Measurements from ENCODE around the gene IGFBP6. TPM values are rescaled to one million over a fixed set of nuclear protein-coding genes. Genes with fewer than 3 reads are reported as not detected.

Gene IGFBP6
- polyA plus RNA-seq, 1 of the 3 experiments (the other 2 are of a cell fraction): 570 TPM

DNA sequence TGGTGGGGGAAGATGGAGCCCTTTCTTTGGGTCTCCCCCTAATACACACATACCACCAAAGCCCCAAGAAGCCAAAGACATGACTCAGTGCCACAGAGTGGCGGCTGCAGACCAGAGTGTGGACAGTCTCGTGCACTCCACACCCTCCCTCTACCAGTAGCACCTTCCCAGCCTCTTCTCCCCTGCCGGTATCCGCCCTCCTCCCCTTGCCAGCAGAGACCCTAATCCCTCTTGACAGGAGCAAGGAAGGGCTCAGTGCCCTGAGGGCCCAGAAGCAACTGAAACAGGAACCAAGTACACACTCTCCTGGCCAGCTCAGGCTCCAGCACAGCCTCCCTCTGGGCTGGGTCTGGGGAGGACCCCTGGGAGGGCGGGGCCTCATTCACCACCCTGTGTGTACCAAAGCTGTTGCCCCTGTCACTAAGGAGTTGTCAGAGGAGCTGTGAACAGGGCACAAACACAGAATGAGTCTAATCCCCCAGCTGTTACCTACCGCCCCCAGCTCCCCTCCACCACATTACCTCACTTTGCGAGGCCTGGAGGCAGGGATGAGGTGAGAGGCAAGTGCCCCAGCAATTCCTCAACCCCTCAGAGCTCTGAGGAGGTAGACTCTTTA lies 26.5 kb upstream of the IGFBP6 start:
- Histone ChIP-seq H3K9me3 (no peaks in the 10 kb centered on the region), H3K9me2 (no peaks in the 10 kb centered on the region), H3K4me3 (ENCODE audit: low read depth in 2 of 2, low read length in 1 of 2) (no peak overlapping the region), H3K9ac (no peak overlapping the region), H3K27me3 (ENCODE audit: insufficient read depth) (no peaks in the 10 kb centered on the region), H3K4me2 (peak overlapping the region; percentile 43; the same call in 1 of the 2 replicates), H3K36me3 (replicated peaks in 1 of 2; ENCODE audit: control insufficient read depth in 1 of 2, insufficient read depth in 2 of 2, low read length in 1 of 2) (peaks cover 13 to 14% of the 10 kb centered on the region in 2 experiments), H2AFZ (ENCODE audit: low read depth) (no peak overlapping the region), H3K27ac (ENCODE audit: low read depth in 2 of 2, low read length in 1 of 2) (peak overlapping the region; percentile 52 to 90; a peak in 3 of 4 replicates), H3F3A (replicated peaks; ENCODE audit: insufficient read depth) (peaks cover 16% of the 10 kb centered on the region), H3K4me1 (ENCODE audit: control insufficient read depth in 1 of 2, insufficient read depth in 2 of 2, low read depth in 1 of 2, low read length in 1 of 2) (peaks cover 28 to 39% of the 10 kb centered on the region in 2 experiments), H3K79me2 (ENCODE audit: insufficient read depth) (0 out of 2 replicates have a peak, but pooled peaks cover 6% of the 10 kb centered on the region), H4K20me1 (ENCODE audit: insufficient read depth) (no peaks in the 10 kb centered on the region)
- no peak for DNase-seq
- TF ChIP-seq FOXJ3 (CRISPR knock-in tag; IDR thresholded peaks at IDR 0.05): no peak
- no peak for TF ChIP-seq RAD21 (IDR thresholded peaks at IDR 0.05; ENCODE audit: low read length)
- TF ChIP-seq JUND (IDR thresholded peaks at IDR 0.05): no peak
- TF ChIP-seq FOXM1 (IDR thresholded peaks at IDR 0.05; ENCODE audit: low read depth): no peak
- no peak for TF ChIP-seq YY1 (IDR thresholded peaks at IDR 0.05; ENCODE audit: low read depth)
- no peak for TF ChIP-seq POLR2AphosphoS5 (IDR thresholded peaks at IDR 0.05; ENCODE audit: low read depth, low read length)
- no peak for TF ChIP-seq GABPA (IDR thresholded peaks at IDR 0.05; ENCODE audit: low read depth)
- TF ChIP-seq CHD2 (IDR thresholded peaks at IDR 0.05; ENCODE audit: low read length, partially characterized antibody): no peak
- no peak for TF ChIP-seq MXI1 (IDR thresholded peaks at IDR 0.05; ENCODE audit: low read depth, low read length)
- TF ChIP-seq RXRA (IDR thresholded peaks at IDR 0.05; ENCODE audit: borderline replicate concordance, low read depth): no peak
- WGBS (ENCODE audit: low lambda C conversion rate): 90% methylated on average over 7 of the region's 7 CpGs
- ChIA-PET CTCF (interaction anchor here (0.7 to 8.6 kb wide), 7 partner anchors 8 to 143 kb away, joined by 3 to 130 read pairs (median 7); partner anchors contain the start of genes IGFBP6 and SPRYD3), POLR2A (interaction anchor here (0.9 kb wide), 1 partner anchor 116 kb away, joined by 3 read pairs; no protein-coding TSS in a partner anchor)

DNA sequence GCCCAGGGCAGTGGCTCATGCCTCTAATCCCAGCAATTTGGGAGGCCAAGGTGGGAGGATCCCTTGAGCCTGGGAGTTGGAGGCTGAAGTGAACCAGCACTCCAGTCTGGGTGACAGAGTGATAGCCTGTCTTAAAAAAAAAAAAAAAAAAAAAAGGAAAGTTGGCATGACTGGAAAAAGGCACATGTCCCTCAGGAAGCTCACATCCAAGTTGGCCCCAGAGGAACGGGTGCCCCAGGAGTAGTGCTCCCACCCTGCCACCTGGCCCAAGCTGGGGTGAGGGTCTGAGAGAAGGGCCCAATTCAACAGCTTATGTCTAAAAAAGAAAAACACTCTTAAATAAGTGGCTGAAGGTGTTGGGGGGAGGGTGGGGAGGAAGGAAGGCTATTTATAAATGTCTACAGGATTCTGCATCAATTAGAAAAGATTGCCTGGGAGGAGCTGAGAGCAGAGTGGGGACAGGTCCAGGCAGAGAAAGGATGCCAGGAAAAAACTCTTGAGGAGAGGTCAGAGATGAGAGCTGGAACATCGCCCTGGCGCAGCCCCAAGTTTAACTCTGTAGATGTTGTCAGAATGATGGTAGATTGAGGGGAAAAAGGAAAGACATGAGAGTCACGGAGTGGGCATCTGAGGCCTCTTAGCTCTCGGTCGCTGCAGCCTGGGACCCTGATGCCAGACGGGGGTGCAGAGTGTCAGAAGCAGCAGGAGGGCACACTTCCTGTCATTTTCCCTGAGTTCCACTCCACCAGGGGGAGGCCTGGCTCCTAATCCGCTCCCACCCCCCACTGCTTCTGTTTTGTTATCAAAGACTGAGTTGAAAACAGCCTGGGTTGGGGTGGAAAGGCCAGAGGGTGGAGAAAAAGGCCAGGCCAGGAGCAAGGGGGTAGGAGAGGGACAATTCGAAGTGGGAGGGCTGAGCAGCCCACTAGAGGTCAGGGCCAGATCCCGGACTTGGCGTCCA lies 25.6 kb upstream of the IGFBP6 start:
- no peaks in the 10 kb centered on the region for H3K9me3 ChIP-seq
- ChIA-PET CTCF (interaction anchor here (0.8 to 8.6 kb wide), 14 partner anchors 7 to 126 kb away, joined by 3 to 130 read pairs (median 4); partner anchors contain the start of genes IGFBP6, SOAT2 and SPRYD3), POLR2A (interaction anchor here (0.9 kb wide), 1 partner anchor 115 kb away, joined by 3 read pairs; no protein-coding TSS in a partner anchor)
- H3F3A ChIP-seq (replicated peaks; ENCODE audit: insufficient read depth): peaks cover 15% of the 10 kb centered on the region
- TF ChIP-seq, protein P1, sequence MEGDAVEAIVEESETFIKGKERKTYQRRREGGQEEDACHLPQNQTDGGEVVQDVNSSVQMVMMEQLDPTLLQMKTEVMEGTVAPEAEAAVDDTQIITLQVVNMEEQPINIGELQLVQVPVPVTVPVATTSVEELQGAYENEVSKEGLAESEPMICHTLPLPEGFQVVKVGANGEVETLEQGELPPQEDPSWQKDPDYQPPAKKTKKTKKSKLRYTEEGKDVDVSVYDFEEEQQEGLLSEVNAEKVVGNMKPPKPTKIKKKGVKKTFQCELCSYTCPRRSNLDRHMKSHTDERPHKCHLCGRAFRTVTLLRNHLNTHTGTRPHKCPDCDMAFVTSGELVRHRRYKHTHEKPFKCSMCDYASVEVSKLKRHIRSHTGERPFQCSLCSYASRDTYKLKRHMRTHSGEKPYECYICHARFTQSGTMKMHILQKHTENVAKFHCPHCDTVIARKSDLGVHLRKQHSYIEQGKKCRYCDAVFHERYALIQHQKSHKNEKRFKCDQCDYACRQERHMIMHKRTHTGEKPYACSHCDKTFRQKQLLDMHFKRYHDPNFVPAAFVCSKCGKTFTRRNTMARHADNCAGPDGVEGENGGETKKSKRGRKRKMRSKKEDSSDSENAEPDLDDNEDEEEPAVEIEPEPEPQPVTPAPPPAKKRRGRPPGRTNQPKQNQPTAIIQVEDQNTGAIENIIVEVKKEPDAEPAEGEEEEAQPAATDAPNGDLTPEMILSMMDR (IDR thresholded peaks at IDR 0.05): peak; percentile 45
- TF ChIP-seq, protein P2, sequence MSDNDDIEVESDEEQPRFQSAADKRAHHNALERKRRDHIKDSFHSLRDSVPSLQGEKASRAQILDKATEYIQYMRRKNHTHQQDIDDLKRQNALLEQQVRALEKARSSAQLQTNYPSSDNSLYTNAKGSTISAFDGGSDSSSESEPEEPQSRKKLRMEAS (IDR thresholded peaks at IDR 0.05; ENCODE audit: low read depth): no peak
- peak; percentile 76 for TF ChIP-seq NFIC (IDR thresholded peaks at IDR 0.05; ENCODE audit: borderline replicate concordance)
- TF ChIP-seq SMC3 (IDR thresholded peaks at IDR 0.05; ENCODE audit: low read depth, low read length): peak; percentile 35; the same call in 1 of the 2 replicates
- TF ChIP-seq RXRA (IDR thresholded peaks at IDR 0.05; ENCODE audit: borderline replicate concordance, low read depth): no peak
- TF ChIP-seq, protein P3, sequence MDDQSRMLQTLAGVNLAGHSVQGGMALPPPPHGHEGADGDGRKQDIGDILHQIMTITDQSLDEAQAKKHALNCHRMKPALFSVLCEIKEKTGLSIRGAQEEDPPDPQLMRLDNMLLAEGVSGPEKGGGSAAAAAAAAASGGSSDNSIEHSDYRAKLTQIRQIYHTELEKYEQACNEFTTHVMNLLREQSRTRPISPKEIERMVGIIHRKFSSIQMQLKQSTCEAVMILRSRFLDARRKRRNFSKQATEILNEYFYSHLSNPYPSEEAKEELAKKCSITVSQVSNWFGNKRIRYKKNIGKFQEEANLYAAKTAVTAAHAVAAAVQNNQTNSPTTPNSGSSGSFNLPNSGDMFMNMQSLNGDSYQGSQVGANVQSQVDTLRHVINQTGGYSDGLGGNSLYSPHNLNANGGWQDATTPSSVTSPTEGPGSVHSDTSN (IDR thresholded peaks at IDR 0.05): peak; percentile 46; the same call in 1 of the 2 replicates
- TF ChIP-seq RAD21 (IDR thresholded peaks at IDR 0.05; ENCODE audit: low read length): peak; percentile 35
- H3K4me2 ChIP-seq: peak overlapping the region; percentile 43; the same call in 1 of the 2 replicates
- peak; percentile 82 for DNase-seq
- 53% methylated on average over 11 of the region's 11 CpGs for WGBS (ENCODE audit: low lambda C conversion rate)
- H3K4me3 ChIP-seq (ENCODE audit: low read depth in 2 of 2, low read length in 1 of 2): no peak overlapping the region
- no peak overlapping the region for H3K9ac ChIP-seq
- H3K4me1 ChIP-seq (ENCODE audit: control insufficient read depth in 1 of 2, insufficient read depth in 2 of 2, low read depth in 1 of 2, low read length in 1 of 2): peaks cover 26 to 30% of the 10 kb centered on the region in 2 experiments
- peaks cover 15 to 21% of the 10 kb centered on the region in 2 experiments for H3K36me3 ChIP-seq (replicated peaks in 1 of 2; ENCODE audit: control insufficient read depth in 1 of 2, insufficient read depth in 2 of 2, low read length in 1 of 2)
- H3K9me2 ChIP-seq: no peaks in the 10 kb centered on the region
- peak overlapping the region; percentile 52 to 90 for H3K27ac ChIP-seq (ENCODE audit: low read depth in 2 of 2, low read length in 1 of 2)
- no peaks in the 10 kb centered on the region for H3K27me3 ChIP-seq (ENCODE audit: insufficient read depth)
- no peak overlapping the region for H2AFZ ChIP-seq (ENCODE audit: low read depth)
- peaks cover 15% of the 10 kb centered on the region; the same call in 1 of the 2 replicates for H3K79me2 ChIP-seq (ENCODE audit: insufficient read depth)
- no peaks in the 10 kb centered on the region for H4K20me1 ChIP-seq (ENCODE audit: insufficient read depth)

Measured in SK-N-SH (cell line).